T-cell (primary cell): Measurements from ENCODE around the gene PECR. TPM values are rescaled to one million over a fixed set of nuclear protein-coding genes. Genes with fewer than 3 reads are reported as not detected.
"Not testable (repeated sequence)": the region's sequence is repeated elsewhere in the genome, so short reads cannot be mapped to it uniquely, and the experiment has no call there.

ENCODE experiments used
- ATAC-seq, 4 experiments: fragments of 200-7000 bp in 3 of 4; fragments of 150-1000 bp in 1 of 4; cut with Tn5 transposase; replicated peaks in 1 of 4; 1 replicate in 3 of 4; 2 replicates in 1 of 4; pipeline ENCODE4 v1.10.0; 2021; ENCODE audit warnings: moderate library complexity in 3 of 4, mild to moderate bottlenecking in 2 of 4, moderate number of reproducible peaks in 1 of 4
- CTCF ChIA-PET, 2 donors: fragments of 300-600 bp; sonication (Branson Sonifier 250); formaldehyde crosslinking; loops; one replicate each; lab custom pipeline; 2022; ENCODE audit warnings: antibody characterized with exemption in 2 of 2; lab: Charles Lee
- POLR2A ChIA-PET, 2 donors: fragments of 300-600 bp; sonication (Branson Sonifier 250); formaldehyde crosslinking; loops; one replicate each; lab custom pipeline; 2022; ENCODE audit warnings: antibody characterized with exemption in 2 of 2; lab: Charles Lee
- DNase-seq, 35 experiments: peaks; one replicate each; pipeline versions ENCODE4 v3.0.0 to v3.0.0-alpha.2; 2013 to 2023
- H3K27ac ChIP-seq: one replicate; pipeline ENCODE4 v1.5.1; 2013; ENCODE audit warnings: low read length
- H3K27me3 ChIP-seq, 2 experiments: replicated peaks in 1 of 2; 1 replicate in 1 of 2; 2 replicates in 1 of 2; pipeline versions ENCODE4 v1.6.1 to v1.7.0; 2013; ENCODE audit warnings: low read length in 1 of 2, mixed read lengths in 1 of 2; ENCODE audit not compliant: control insufficient read depth in 2 of 2, insufficient read depth in 2 of 2; ENCODE audit errors: extremely low read depth in 1 of 2
- H3K36me3 ChIP-seq, 2 donors: 1 replicate in 1 of 2; 2 replicates in 1 of 2; pipeline versions ENCODE4 v1.6.1 to v1.7.0; 2013; ENCODE audit warnings: low read length in 1 of 2; ENCODE audit not compliant: control insufficient read depth in 2 of 2, insufficient read depth in 1 of 2; ENCODE audit errors: extremely low read depth in 1 of 2
- H3K4me1 ChIP-seq, 2 experiments: 1 replicate in 1 of 2; 2 replicates in 1 of 2; pipeline versions ENCODE4 v1.6.1 to v1.7.0; 2013; ENCODE audit warnings: low read length in 2 of 2, mixed read lengths in 1 of 2; ENCODE audit not compliant: insufficient read depth in 2 of 2, control insufficient read depth in 1 of 2; ENCODE audit errors: extremely low read depth in 1 of 2
- H3K4me3 ChIP-seq, 2 donors: 1 replicate in 1 of 2; 2 replicates in 1 of 2; pipeline versions ENCODE4 v1.5.1 to v1.7.0; 2013; ENCODE audit warnings: mild to moderate bottlenecking in 2 of 2, low read length in 1 of 2, moderate library complexity in 1 of 2; ENCODE audit not compliant: control insufficient read depth in 1 of 2; ENCODE audit errors: extremely low read depth in 1 of 2
- H3K9me3 ChIP-seq: 2 replicates; pipeline ENCODE4 v1.7.0; 2013
- H3K27ac Mint-ChIP-seq, 2 donors: one replicate each; pipeline ENCODE4 v1.8.0; 2020 to 2021; ENCODE audit warnings: mild to moderate bottlenecking in 2 of 2, mixed read lengths in 2 of 2
- H3K27me3 Mint-ChIP-seq, 2 donors: one replicate each; pipeline ENCODE4 v1.8.0; 2021 to 2022; ENCODE audit warnings: mixed read lengths in 2 of 2
- H3K36me3 Mint-ChIP-seq: one replicate; pipeline ENCODE4 v1.8.0; 2021; ENCODE audit warnings: mixed read lengths
- H3K4me1 Mint-ChIP-seq, 3 donors: one replicate each; pipeline ENCODE4 v1.8.0; 2020 to 2022; ENCODE audit warnings: mixed read lengths in 3 of 3, mild to moderate bottlenecking in 1 of 3
- H3K4me3 Mint-ChIP-seq, 3 donors: one replicate each; pipeline ENCODE4 v1.8.0; 2020 to 2022; ENCODE audit warnings: mild to moderate bottlenecking in 3 of 3, mixed read lengths in 3 of 3, moderate library complexity in 3 of 3
- H3K9me3 Mint-ChIP-seq, 3 donors: one replicate each; pipeline ENCODE4 v1.8.0; 2020 to 2022; ENCODE audit warnings: mixed read lengths in 3 of 3
- WGBS: methylation state at CpG from one replicate; pipeline ENCODE4 v1.1.5; 2013; ENCODE audit warnings: missing lambda C conversion rate; ENCODE audit not compliant: insufficient coverage; 5-methylcytosine and 5-hydroxymethylcytosine counted together
- total RNA-seq, 35 experiments: library from RNA in 6 of 35; stranded (reverse) in 6 of 35; fragments of 120-200 nt in 1 of 35; gene quantifications; one replicate each; pipeline versions ENCODE4 v1.2.1 to v1.2.4 and lab custom pipeline; 2013 to 2026

The PECR gene
- total RNA-seq, 5 donors from 2014 or later (not counting 1 experiment from before 2014, with no cell fraction given), result 17.4 to 26.2 (median 20.6) TPM

- Mint-ChIP-seq H3K9me3 (no peaks in the 10 kb centered on the region), H3K4me3 (peak overlapping the region; percentile 89 to 99 (median 93)), H3K36me3 (peaks cover 6% of the 10 kb centered on the region), H3K27me3 (no peaks in the 10 kb centered on the region), H3K4me1 (peaks cover 59 to 64% (median 62%) of the 10 kb centered on the region in 3 donors), H3K27ac (peak overlapping the region; percentile 95 to 98)
- Histone ChIP-seq H3K27me3 (no peaks in the 10 kb centered on the region), H3K27ac (peak overlapping the region; percentile 64), H3K4me3 (peak overlapping the region; percentile 59 to 97), H3K4me1 (peaks cover 34 to 50% of the 10 kb centered on the region in 2 experiments), H3K9me3 (no peaks in the 10 kb centered on the region), H3K36me3 (peaks cover 0 to under 1% of the 10 kb centered on the region in 2 donors)
- no CpG with 5 or more reads among the region's 1 CpG for WGBS
- no peak for ATAC-seq
- POLR2A ChIA-PET, result interaction anchor here (0.6 to 0.7 kb wide), 2 partner anchors 33 to 513 kb away, joined by 3 to 4 read pairs; no protein-coding TSS in a partner anchor
- CTCF ChIA-PET, result interaction anchor here (0.6 to 1.7 kb wide), 6 partner anchors 11 to 61 kb away, joined by 3 to 7 read pairs (median 4); no protein-coding TSS in a partner anchor
- DNase-seq, result no peak
These were observed 597 bp downstream of the PECR start for GRCh38 chr2:216081012-216081411.

GRCh38 chr2:216080048-216080447 is 1.6 kb downstream of the PECR start:
- H3K9me3 Mint-ChIP-seq, H3K27ac ChIP-seq, H3K9me3 ChIP-seq, POLR2A ChIA-PET, DNase-seq, H3K27me3 Mint-ChIP-seq, ATAC-seq, H3K36me3 ChIP-seq, H3K27me3 ChIP-seq, H3K4me3 ChIP-seq: not testable (repeated sequence)
- Mint-ChIP-seq H3K4me3 (peak overlapping the region in 1 of 3 donors; percentile 99), H3K4me1 (peaks cover 62 to 66% (median 63%) of the 10 kb centered on the region in 3 donors), H3K36me3 (peaks cover 11% of the 10 kb centered on the region), H3K27ac (peak overlapping the region in 1 of 2 donors; percentile 52)
- H3K4me1 ChIP-seq, result peaks cover 34 to 42% of the 10 kb centered on the region in 2 experiments
- CTCF ChIA-PET, result interaction anchor here in 1 of 2 donors (0.6 kb wide), 1 partner anchor 34 kb away, joined by 3 read pairs; no protein-coding TSS in a partner anchor
- WGBS, result 100% methylated on average over 7 of the region's 10 CpGs

DNA sequence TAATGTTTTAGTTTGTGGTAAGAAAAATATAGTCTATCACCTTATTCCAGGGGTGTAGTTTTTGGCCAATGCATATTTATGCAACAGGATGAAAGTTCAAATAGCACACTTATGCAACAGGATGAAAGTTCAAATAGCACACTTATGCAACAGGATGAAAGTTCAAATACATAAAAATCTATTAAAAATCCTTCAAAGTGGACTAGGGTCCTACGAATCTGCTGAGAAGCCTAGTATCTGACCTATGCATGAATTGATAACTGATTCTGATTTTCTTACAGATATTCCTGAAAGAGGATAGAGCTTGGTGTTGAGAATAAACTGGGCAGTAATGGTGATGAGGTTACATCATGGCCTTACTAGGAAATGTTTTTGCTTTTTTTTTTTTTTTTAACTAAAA is 2.8 kb downstream of the PECR start:
- Mint-ChIP-seq H3K27ac (peak overlapping the region in 1 of 2 donors; percentile 37), H3K27me3 (no peaks in the 10 kb centered on the region), H3K4me1 (peaks cover 62 to 68% (median 63%) of the 10 kb centered on the region in 3 donors), H3K36me3 (peaks cover 21% of the 10 kb centered on the region), H3K4me3 (no peak overlapping the region), H3K9me3 (no peaks in the 10 kb centered on the region)
- CTCF ChIA-PET, result interaction anchor here (0.6 to 1.0 kb wide), 3 partner anchors 14 to 126 kb away, joined by 4 to 7 read pairs (median 5); no protein-coding TSS in a partner anchor
- no peak for ATAC-seq
- Histone ChIP-seq H3K27me3 (no peaks in the 10 kb centered on the region), H3K4me3 (no peak overlapping the region), H3K9me3 (no peaks in the 10 kb centered on the region), H3K4me1 (peaks cover 35% of the 10 kb centered on the region in 2 experiments), H3K36me3 (peaks cover 0 to 2% of the 10 kb centered on the region in 2 donors), H3K27ac (no peak overlapping the region)
- WGBS, result no CpG with 5 or more reads among the region's 1 CpG
- POLR2A ChIA-PET, result no interaction called here
- DNase-seq, result no peak

GRCh38 chr2:216075510-216076485 is 5.8 kb downstream of the PECR start:
- H3K4me1 ChIP-seq, result peaks cover 15 to 21% of the 10 kb centered on the region in 2 experiments
- ChIA-PET CTCF (interaction anchor here (0.7 to 1.8 kb wide), 6 partner anchors 9 to 732 kb away, joined by 3 to 5 read pairs (median 4); no protein-coding TSS in a partner anchor), POLR2A (interaction anchor here in 1 of 2 donors (0.7 kb wide), 1 partner anchor 70 kb away, joined by 5 read pairs; no protein-coding TSS in a partner anchor)

GRCh38 chr2:216074794-216075193 is 6.8 kb downstream of the PECR start:
- Mint-ChIP-seq H3K27ac (peak overlapping the region in 1 of 2 donors; percentile 44), H3K27me3 (no peaks in the 10 kb centered on the region), H3K36me3 (peaks cover 41% of the 10 kb centered on the region)

More at GRCh38 chr2:216075510-216076485, 5.8 kb downstream of the PECR start:
- Mint-ChIP-seq H3K4me1 (peaks cover 36 to 45% (median 37%) of the 10 kb centered on the region in 3 donors), H3K27me3 (no peaks in the 10 kb centered on the region), H3K36me3 (peaks cover 37% of the 10 kb centered on the region), H3K4me3 (no peak overlapping the region), H3K27ac (peak overlapping the region; percentile 66 to 72), H3K9me3 (no peaks in the 10 kb centered on the region)
- peaks cover 0 to 7% of the 10 kb centered on the region in 2 donors for H3K36me3 ChIP-seq
- H3K27me3 ChIP-seq, result no peaks in the 10 kb centered on the region
- no peak overlapping the region for H3K27ac ChIP-seq
- DNase-seq (no peak), ATAC-seq (no peak)
- no peaks in the 10 kb centered on the region for H3K9me3 ChIP-seq
- no peak overlapping the region for H3K4me3 ChIP-seq
- no CpG with 5 or more reads among the region's 6 CpGs for WGBS

More at GRCh38 chr2:216074794-216075193, 6.8 kb downstream of the PECR start:
- POLR2A ChIA-PET, result interaction anchor here in 1 of 2 donors (0.7 kb wide), 1 partner anchor 71 kb away, joined by 5 read pairs; no protein-coding TSS in a partner anchor
- H3K4me1 ChIP-seq, result peaks cover 8 to 19% of the 10 kb centered on the region in 2 experiments
- peaks cover 0 to 7% of the 10 kb centered on the region in 2 donors for H3K36me3 ChIP-seq
- DNase-seq (no peak), ATAC-seq (no peak)
- H3K4me3 ChIP-seq, result no peak overlapping the region
- Mint-ChIP-seq H3K4me3 (no peak overlapping the region), H3K9me3 (no peaks in the 10 kb centered on the region), H3K4me1 (peaks cover 29 to 39% (median 31%) of the 10 kb centered on the region in 3 donors)
- H3K27me3 ChIP-seq, result no peaks in the 10 kb centered on the region
- no CpG with 5 or more reads among the region's 1 CpG for WGBS
- H3K27ac ChIP-seq, result no peak overlapping the region
- CTCF ChIA-PET, result interaction anchor here (1.1 to 1.8 kb wide), 3 partner anchors 15 to 42 kb away, joined by 3 to 4 read pairs (median 3); no protein-coding TSS in a partner anchor
- H3K9me3 ChIP-seq, result no peaks in the 10 kb centered on the region
